Measurements from ENCODE around the gene ARMC6. TPM values are rescaled to one million over a fixed set of nuclear protein-coding genes. Genes with fewer than 3 reads are reported as not detected.

The ARMC6 gene
- total and polyA plus RNA-seq, 2 of the 13 experiments (the other 11 are each of a cell fraction or from before 2014, with no cell fraction given), result 16.2 to 36.8 TPM

DNA sequence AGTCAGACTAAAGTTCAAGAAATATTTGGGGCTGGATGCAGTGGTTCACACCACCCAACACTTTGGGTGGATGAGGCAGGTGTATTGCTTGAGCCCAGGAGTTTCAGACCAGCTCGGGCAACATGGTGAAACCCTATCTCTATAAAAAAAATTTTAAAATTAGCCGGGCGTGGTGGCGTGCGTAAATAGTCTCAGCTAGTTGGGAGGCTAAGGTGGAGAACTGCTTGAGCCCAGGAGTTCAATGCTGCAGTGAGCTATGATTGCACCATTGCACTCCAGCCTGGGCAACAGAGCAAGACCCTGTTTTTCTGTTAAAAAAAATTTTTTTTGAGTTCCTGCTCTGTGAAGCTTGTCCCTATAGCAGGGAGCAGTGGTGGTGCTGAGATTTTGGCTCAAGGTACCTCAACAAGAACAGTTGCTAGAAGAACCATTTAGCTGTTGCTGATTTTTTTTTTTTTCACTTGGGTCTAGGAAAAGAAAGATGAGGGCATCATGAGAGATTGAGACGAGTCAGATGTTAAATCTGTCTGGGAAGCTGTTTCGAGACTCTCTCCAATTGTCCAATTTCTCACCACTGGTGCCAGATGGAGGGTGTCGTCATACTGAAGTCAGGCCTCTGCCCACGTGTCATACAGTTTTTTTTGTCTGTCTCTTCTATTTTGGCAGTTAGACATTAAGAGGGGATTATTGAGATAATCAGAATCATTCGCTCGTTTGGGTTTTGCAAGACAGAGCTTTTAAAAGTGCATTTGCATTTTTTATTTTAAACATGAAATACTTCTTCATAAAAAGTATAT lies 34.1 kb downstream of the ARMC6 start:
- POLR2A ChIA-PET, result interaction anchor here (0.6 to 1.6 kb wide), 2 partner anchors 32 to 133 kb away, joined by 3 to 7 read pairs; no protein-coding TSS in a partner anchor

DNA sequence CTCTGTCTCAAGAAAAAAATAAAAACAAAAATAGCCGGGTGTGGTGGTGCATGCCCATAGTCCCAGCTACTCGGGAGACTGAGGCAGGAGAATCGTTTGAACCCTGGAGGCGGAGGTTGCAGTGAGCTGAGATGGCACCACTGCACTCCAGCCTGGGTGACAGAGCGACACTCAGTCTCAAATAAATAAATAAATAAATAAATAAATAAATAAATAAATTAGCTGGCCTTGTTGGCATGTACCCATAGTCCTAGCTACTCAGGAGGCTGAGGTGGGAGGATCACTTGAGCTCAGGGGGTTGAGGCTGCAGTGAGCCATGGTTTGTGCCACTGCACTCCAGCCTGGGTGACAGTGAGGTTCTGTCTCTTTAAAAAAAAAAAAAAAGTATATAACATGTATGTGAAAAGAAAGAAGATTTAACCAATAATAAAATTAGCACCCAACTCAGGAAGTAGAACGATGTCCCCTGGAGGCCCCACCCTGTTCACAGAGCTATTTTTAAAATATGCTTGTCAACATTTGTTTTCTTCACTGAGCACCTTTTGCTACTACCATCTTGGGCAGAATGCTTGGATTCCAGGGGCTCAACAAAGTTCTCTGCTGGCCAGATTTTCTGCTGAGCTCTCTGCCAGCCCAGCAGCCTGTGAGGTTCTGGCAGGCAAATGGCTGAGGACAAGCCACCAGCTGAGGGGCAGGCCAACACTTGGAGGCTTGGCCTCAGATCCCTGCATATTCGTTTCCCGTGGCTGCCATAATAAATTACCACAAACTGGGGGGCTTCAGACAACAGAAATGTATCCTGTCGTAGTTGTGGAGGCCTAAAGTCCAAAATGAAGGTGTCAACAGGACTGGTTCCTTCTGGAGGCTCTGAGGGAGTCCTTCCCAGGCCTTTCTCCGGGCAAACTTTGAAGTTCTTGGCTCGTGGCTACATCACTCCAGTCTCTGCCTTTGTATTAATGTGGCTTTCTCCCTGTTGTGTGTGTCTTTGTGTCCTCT lies 35.6 kb downstream of the ARMC6 start:
- Histone ChIP-seq H3K4me1 (ENCODE audit: insufficient read depth, low read length) (peaks cover 26% of the 10 kb centered on the region), H3K4me3 (replicated peaks in 1 of 3; ENCODE audit: insufficient read depth in 1 of 3, low read depth in 2 of 3, low read length in 3 of 3) (no peak overlapping the region), H3K27ac (ENCODE audit: extremely low read length, insufficient read depth, low read length) (no peak overlapping the region), H3K9me3 (ENCODE audit: low read length) (no peaks in the 10 kb centered on the region), H2AFZ (ENCODE audit: low read length) (no peak overlapping the region), H3K36me3 (replicated peaks in 1 of 2; ENCODE audit: control insufficient read depth in 1 of 2, insufficient read depth in 2 of 2, low read length in 2 of 2) (peaks cover 0 to 5% of the 10 kb centered on the region in 2 experiments; a peak in 2 of 5 replicates), H3K9ac (ENCODE audit: insufficient read depth, low read depth, low read length) (no peak overlapping the region), H3K4me2 (ENCODE audit: low read depth, low read length) (no peak overlapping the region), H4K20me1 (ENCODE audit: insufficient read depth, low read length) (no peaks in the 10 kb centered on the region), H3K79me2 (ENCODE audit: insufficient read depth, low read length) (peaks cover 10% of the 10 kb centered on the region), H3K27me3 (ENCODE audit: control insufficient read depth in 1 of 2, insufficient read depth in 2 of 2, low read length in 2 of 2) (no peaks in the 10 kb centered on the region)
- ATAC-seq (no peak), DNase-seq (ENCODE audit: low spot score) (no peak), FAIRE-seq (no peak)
- POLR2A ChIA-PET, result interaction anchor here (0.9 kb wide), 1 partner anchor 30 kb away, joined by 3 read pairs; no protein-coding TSS in a partner anchor
- CTCF ChIA-PET (ENCODE audit: low intra/inter-chr PET ratio, low total read pairs), result no interaction called here
- no TSS peak for BruUV-seq (replicated peaks)
- in situ Hi-C loops (cut with HindIII; ENCODE audit: extremely low pct_ligation_motif_present, low pct_unique_long_range_greater_than_20kb) (no loop called here), intact Hi-C loops (cut with micrococcal nuclease; ENCODE audit: unreplicated experiment) (no loop called here)
- WGBS (ENCODE audit: low lambda C conversion rate), result 90% methylated on average over 11 of the region's 11 CpGs
- TF ChIP-seq MXD4 (CRISPR knock-in tag; IDR thresholded peaks at IDR 0.05) (no peak), MATR3 (CRISPR knock-in tag; IDR thresholded peaks at IDR 0.05) (no peak), ZFP1 (CRISPR knock-in tag; IDR thresholded peaks at IDR 0.05) (no peak), ZSCAN22 (CRISPR knock-in tag; IDR thresholded peaks at IDR 0.05) (no peak), ZNF75D (CRISPR knock-in tag; IDR thresholded peaks at IDR 0.05; ENCODE audit: borderline replicate concordance) (no peak), RORA (CRISPR knock-in tag; IDR thresholded peaks at IDR 0.05) (no peak), NFYC (CRISPR knock-in tag; IDR thresholded peaks at IDR 0.05) (no peak), SALL2 (CRISPR knock-in tag; IDR thresholded peaks at IDR 0.05) (no peak)
- TF ChIP-seq, protein P1, sequence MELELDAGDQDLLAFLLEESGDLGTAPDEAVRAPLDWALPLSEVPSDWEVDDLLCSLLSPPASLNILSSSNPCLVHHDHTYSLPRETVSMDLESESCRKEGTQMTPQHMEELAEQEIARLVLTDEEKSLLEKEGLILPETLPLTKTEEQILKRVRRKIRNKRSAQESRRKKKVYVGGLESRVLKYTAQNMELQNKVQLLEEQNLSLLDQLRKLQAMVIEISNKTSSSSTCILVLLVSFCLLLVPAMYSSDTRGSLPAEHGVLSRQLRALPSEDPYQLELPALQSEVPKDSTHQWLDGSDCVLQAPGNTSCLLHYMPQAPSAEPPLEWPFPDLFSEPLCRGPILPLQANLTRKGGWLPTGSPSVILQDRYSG (CRISPR knock-in tag; IDR thresholded peaks at IDR 0.05), result no peak

More for the DNA sequence above, 34.1 kb downstream of the ARMC6 start:
- no peak for TF ChIP-seq ZNF841 (CRISPR knock-in tag; IDR thresholded peaks at IDR 0.05; ENCODE audit: borderline replicate concordance)
- TF ChIP-seq, protein P2, sequence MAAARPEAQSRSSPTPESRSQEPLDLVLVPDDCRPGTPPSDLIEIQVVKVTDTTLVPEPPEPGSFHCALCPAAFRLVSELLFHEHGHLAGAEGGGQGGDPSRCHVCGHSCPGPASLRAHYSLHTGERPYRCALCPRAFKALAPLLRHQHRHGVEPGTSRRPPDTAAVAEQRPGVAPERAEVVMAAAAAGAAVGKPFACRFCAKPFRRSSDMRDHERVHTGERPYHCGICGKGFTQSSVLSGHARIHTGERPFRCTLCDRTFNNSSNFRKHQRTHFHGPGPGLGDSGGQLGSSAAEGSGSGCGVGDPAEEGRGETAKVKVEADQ (CRISPR knock-in tag; IDR thresholded peaks at IDR 0.05; ENCODE audit: borderline replicate concordance), result no peak
- peak; percentile 86 for TF ChIP-seq ZNF121 (CRISPR knock-in tag; IDR thresholded peaks at IDR 0.05)
- Histone ChIP-seq H3K9ac (ENCODE audit: insufficient read depth, low read depth, low read length) (no peak overlapping the region), H3K27ac (ENCODE audit: extremely low read length, insufficient read depth, low read length) (no peak overlapping the region), H3K36me3 (replicated peaks in 1 of 2; ENCODE audit: control insufficient read depth in 1 of 2, insufficient read depth in 2 of 2, low read length in 2 of 2) (peaks cover 0 to 1% of the 10 kb centered on the region in 2 experiments; a peak in 1 of 5 replicates), H4K20me1 (ENCODE audit: insufficient read depth, low read length) (no peaks in the 10 kb centered on the region), H2AFZ (ENCODE audit: low read length) (no peak overlapping the region), H3K4me2 (ENCODE audit: low read depth, low read length) (peak overlapping the region; percentile 16; the same call in 1 of the 2 replicates), H3K27me3 (ENCODE audit: control insufficient read depth in 1 of 2, insufficient read depth in 2 of 2, low read length in 2 of 2) (no peaks in the 10 kb centered on the region), H3K79me2 (ENCODE audit: insufficient read depth, low read length) (peaks cover 10% of the 10 kb centered on the region), H3K4me3 (replicated peaks in 1 of 3; ENCODE audit: insufficient read depth in 1 of 3, low read depth in 2 of 3, low read length in 3 of 3) (no peak overlapping the region), H3K4me1 (ENCODE audit: insufficient read depth, low read length) (peaks cover 34% of the 10 kb centered on the region), H3K9me3 (ENCODE audit: low read length) (no peaks in the 10 kb centered on the region)
- intact Hi-C loops (cut with micrococcal nuclease; ENCODE audit: unreplicated experiment), result no loop called here
- FAIRE-seq, result no peak
- ATAC-seq, result no peak
- CTCF ChIA-PET (ENCODE audit: low intra/inter-chr PET ratio, low total read pairs), result no interaction called here
- no peak for DNase-seq (ENCODE audit: low spot score)
- no TSS peak for BruUV-seq (replicated peaks)
- 93% methylated on average over 11 of the region's 11 CpGs for WGBS (ENCODE audit: low lambda C conversion rate)
- in situ Hi-C loops (cut with HindIII; ENCODE audit: extremely low pct_ligation_motif_present, low pct_unique_long_range_greater_than_20kb), result no loop called here

Data from HepG2 (cell line).